K562 (cell line): ENCODE measurements around the gene CLIC1. TPM values are rescaled to one million over a fixed set of nuclear protein-coding genes. Genes with fewer than 3 reads are reported as not detected.

ENCODE experiments used
- ASH1L ChIP-seq: fragments of 450-650 bp; IDR thresholded peaks from 2 replicates; pipeline ENCODE4 v1.6.1; 2018; ENCODE audit warnings: borderline replicate concordance, mild to moderate bottlenecking, low read depth; ENCODE audit not compliant: partially characterized antibody
- BACH1 ChIP-seq: fragments of 200-800 bp; sonication (Bioruptor generic); IDR thresholded peaks from 2 replicates; pipeline ENCODE4 v1.6.1; 2016; ENCODE audit warnings: missing genetic modification characterization, missing compliant biosample characterization
- BDP1 ChIP-seq: IDR thresholded peaks from 3 replicates; pipeline ENCODE4 v1.6.1; 2011; ENCODE audit not compliant: insufficient read length, insufficient read depth
- BRF1 ChIP-seq: IDR thresholded peaks from 3 replicates; pipeline ENCODE4 v1.6.1; 2011; ENCODE audit warnings: borderline replicate concordance, mild to moderate bottlenecking; ENCODE audit not compliant: insufficient read length; ENCODE audit errors: extremely low read depth
- DMBX1 ChIP-seq: fragments of 250-450 bp; sonication (Bioruptor Pico); IDR thresholded peaks from 2 replicates; pipeline ENCODE4 v1.8.0; 2022; ENCODE audit warnings: inconsistent platforms, mild to moderate bottlenecking, moderate library complexity, borderline replicate concordance
- DNMT1 ChIP-seq: fragments of 450-650 bp; IDR thresholded peaks from 2 replicates; pipeline ENCODE4 v1.6.1; 2016; ENCODE audit warnings: antibody characterized with exemption, mild to moderate bottlenecking
- E2F4 ChIP-seq: sonication (generic); formaldehyde crosslinking; IDR thresholded peaks from 2 replicates; pipeline ENCODE4 v1.8.0; 2022; ENCODE audit warnings: mild to moderate bottlenecking, low read depth, missing genetic modification reagents
- EWSR1 ChIP-seq: fragments of 450-650 bp; IDR thresholded peaks from 2 replicates; pipeline ENCODE4 v1.6.1; 2018; ENCODE audit warnings: borderline replicate concordance, mild to moderate bottlenecking, low read depth, moderate library complexity; ENCODE audit not compliant: partially characterized antibody
- GTF2E2 ChIP-seq: fragments of 200-800 bp; sonication (Bioruptor generic); IDR thresholded peaks from 2 replicates; pipeline ENCODE4 v1.6.1; 2016; ENCODE audit warnings: missing genetic modification characterization, missing compliant biosample characterization
- HEY1 ChIP-seq: fragments of 250-450 bp; sonication (Bioruptor Pico); IDR thresholded peaks from 2 replicates; pipeline ENCODE4 v1.5.0; 2020; ENCODE audit warnings: mild to moderate bottlenecking, moderate library complexity, borderline replicate concordance
- HNRNPK ChIP-seq: fragments of 200-400 bp; formaldehyde crosslinking; IDR thresholded peaks from one replicate; pipeline ENCODE4 v1.6.1; 2018; ENCODE audit warnings: mild to moderate bottlenecking, low read depth, low read length; ENCODE audit not compliant: poor library complexity, severe bottlenecking
- HOXB6 ChIP-seq: fragments of 250-450 bp; sonication (Bioruptor Pico); IDR thresholded peaks from 2 replicates; pipeline ENCODE4 v1.5.1; 2022; ENCODE audit warnings: mild to moderate bottlenecking, borderline replicate concordance
- IFI16 ChIP-seq: fragments of 250-450 bp; sonication (Bioruptor Pico); IDR thresholded peaks from 2 replicates; pipeline ENCODE4 v2.1.2; 2022; ENCODE audit warnings: mild to moderate bottlenecking, inconsistent platforms
- MECOM ChIP-seq: fragments of 250-450 bp; sonication (Bioruptor Pico); IDR thresholded peaks from 2 replicates; pipeline ENCODE4 v1.8.0; 2022; ENCODE audit warnings: inconsistent platforms
- PHF20 ChIP-seq: fragments of 450-650 bp; IDR thresholded peaks from 2 replicates; pipeline ENCODE4 v1.6.1; 2018; ENCODE audit not compliant: partially characterized antibody
- PML ChIP-seq: IDR thresholded peaks from 2 replicates; pipeline ENCODE4 v1.6.1; 2012; ENCODE audit warnings: low read length, inconsistent platforms
- RBM14 ChIP-seq: fragments of 200-400 bp; formaldehyde crosslinking; IDR thresholded peaks from 2 replicates; pipeline ENCODE4 v1.6.1; 2018; ENCODE audit warnings: low read depth, mild to moderate bottlenecking, low read length, moderate library complexity, borderline replicate concordance; ENCODE audit not compliant: insufficient read depth
- RBM22 ChIP-seq: fragments of 200-400 bp; formaldehyde crosslinking; IDR thresholded peaks from 2 replicates; pipeline ENCODE4 v1.6.1; 2018; ENCODE audit warnings: low read length, low read depth; ENCODE audit not compliant: poor library complexity, severe bottlenecking
- RBM39 ChIP-seq: fragments of 200-400 bp; formaldehyde crosslinking; optimal IDR thresholded peaks from 2 replicates; pipeline ENCODE3; 2018; ENCODE audit warnings: low read depth, low read length
- SETDB1 ChIP-seq: IDR thresholded peaks from one replicate; pipeline ENCODE4 v1.6.1; 2012; ENCODE audit warnings: low read length, control low read depth, inconsistent platforms
- TAL1 ChIP-seq: fragments of 450-650 bp; IDR thresholded peaks from 2 replicates; pipeline ENCODE4 v1.6.1; 2016; ENCODE audit warnings: mild to moderate bottlenecking
- TCF7L2 ChIP-seq: fragments of 150-350 bp; IDR thresholded peaks from 2 replicates; pipeline ENCODE4 v1.6.1; 2016; ENCODE audit warnings: low read depth, mild to moderate bottlenecking, low read length, moderate library complexity
- TRIM24 ChIP-seq, 2 experiments: fragments of 450-650 bp; IDR thresholded peaks; 2 replicates each; pipeline ENCODE4 v1.6.1; 2016
- U2AF1 ChIP-seq: fragments of 200-400 bp; formaldehyde crosslinking; optimal IDR thresholded peaks from 2 replicates; pipeline ENCODE3; 2017; ENCODE audit warnings: mild to moderate bottlenecking, low read depth, low read length, moderate library complexity
- USF1 ChIP-seq: sonication (generic); formaldehyde crosslinking; IDR thresholded peaks from 2 replicates; pipeline ENCODE4 v1.9.0; 2022; ENCODE audit warnings: mild to moderate bottlenecking, missing genetic modification reagents
- XRCC5 ChIP-seq: fragments of 200-400 bp; formaldehyde crosslinking; IDR thresholded peaks from 2 replicates; pipeline ENCODE4 v1.6.1; 2017; ENCODE audit warnings: low read depth, mild to moderate bottlenecking, low read length
- ZFPM2 ChIP-seq: fragments of 250-450 bp; sonication (Bioruptor Pico); IDR thresholded peaks from 2 replicates; pipeline ENCODE4 v1.5.1; 2022; ENCODE audit warnings: mild to moderate bottlenecking
- ZKSCAN3 ChIP-seq: fragments of 250-450 bp; sonication (Bioruptor Pico); IDR thresholded peaks from 2 replicates; pipeline ENCODE4 v1.4.0; 2020
- ZNF253 ChIP-seq: fragments of 250-450 bp; sonication (Bioruptor Pico); conservative IDR thresholded peaks from 2 replicates; pipeline ENCODE4 v1.6.1; 2021; ENCODE audit warnings: mild to moderate bottlenecking
- ZNF644 ChIP-seq: fragments of 200-800 bp; sonication (Bioruptor generic); IDR thresholded peaks from 2 replicates; pipeline ENCODE4 v1.6.1; 2016; ENCODE audit warnings: low read depth, missing genetic modification characterization, missing compliant biosample characterization
- ZNF780A ChIP-seq: fragments of 250-450 bp; sonication (Bioruptor Pico); IDR thresholded peaks from 2 replicates; pipeline ENCODE4 v1.5.0; 2021; ENCODE audit warnings: mild to moderate bottlenecking
- polyA plus RNA-seq, 8 experiments: library from polyadenylated mRNA; depleted of rRNA in 4 of 8; stranded (reverse) in 5 of 8; unstranded in 3 of 8; fragments of >200 nt; fragmentation: Nextera tagmentation in 2 of 8; fragmentation: Illumina TruSeq in 1 of 8; extraction: Ambion mirVana in 2 of 8; extraction: Trizol in 1 of 8; gene quantifications; 2 replicates each; pipeline versions ENCODE4 v1.2.1 to v1.2.3, GENCODE V29; 2011 to 2014; ENCODE audit warnings: inconsistent platforms in 1 of 8, missing spikeins in 1 of 8
- total RNA-seq, 7 experiments: library from RNA; depleted of rRNA in 6 of 7; stranded (reverse); fragments of >200 nt in 6 of 7; fragmentation: Illumina TruSeq in 2 of 7; extraction: Trizol in 2 of 7; gene quantifications; 2 replicates each; pipeline versions ENCODE4 v1.2.1 to v1.2.3, GENCODE V29; 2011 to 2021; ENCODE audit warnings: low replicate concordance in 1 of 7

Gene CLIC1
- total and polyA plus RNA-seq, 9 of the 15 experiments (the other 6 are each of a cell fraction or from before 2014, with no cell fraction given) = 1,267 to 2,419 (median 1,808) TPM

- no peak for TF ChIP-seq XRCC5
- no peak for TF ChIP-seq RBM39
- TF ChIP-seq ASH1L = no peak
- TF ChIP-seq HOXB6 (CRISPR knock-in tag) = peak; percentile 72
- TF ChIP-seq USF1 (CRISPR knock-in tag) = no peak
- no peak for TF ChIP-seq PHF20
- TF ChIP-seq EWSR1 = no peak
- TF ChIP-seq ZNF253 (CRISPR knock-in tag) = peak; percentile 93
- no peak for TF ChIP-seq BDP1
- TF ChIP-seq DNMT1 = peak; percentile 100
- TF ChIP-seq TCF7L2 = peak; percentile 56; the same call in 1 of the 2 replicates
- TF ChIP-seq HNRNPK = no peak
- TF ChIP-seq PML = peak; percentile 86
- TF ChIP-seq TAL1 = no peak
- TF ChIP-seq ZFPM2 (CRISPR knock-in tag) = peak; percentile 99
- TF ChIP-seq BACH1 (tag) = no peak
- TF ChIP-seq ZKSCAN3 = no peak
- TF ChIP-seq TRIM24 (IDR thresholded peaks at IDR 0.05) = peak in 1 of 2 experiments; percentile 49
- peak; percentile 99 for TF ChIP-seq RBM22
- peak; percentile 48; the same call in 1 of the 2 replicates for TF ChIP-seq IFI16 (CRISPR knock-in tag)
- 0 out of 2 replicates have a peak, but pooled peaks have one; percentile 62 for TF ChIP-seq MECOM
- no peak for TF ChIP-seq ZNF644
- no peak for TF ChIP-seq BRF1
- no peak for TF ChIP-seq RBM14
- TF ChIP-seq SETDB1 = peak; percentile 68
- TF ChIP-seq U2AF1 = no peak
- TF ChIP-seq DMBX1 (CRISPR knock-in tag) = peak; percentile 79
- TF ChIP-seq HEY1 (CRISPR knock-in tag) = peak; percentile 97
- TF ChIP-seq E2F4 (CRISPR knock-in tag) = peak; percentile 39; the same call in 1 of the 2 replicates
- no peak for TF ChIP-seq GTF2E2
- peak; percentile 98 for TF ChIP-seq ZNF780A (CRISPR knock-in tag)
Measured at GRCh38 chr6:31729979-31730630, 6.2 kb downstream of the CLIC1 start (continued).
